ENCODE measurements around the gene AOPEP.

The AOPEP gene

GRCh38 chr9:94911986-94912635, 185.6 kb downstream of the AOPEP start:
- TF ChIP-seq, protein P1, sequence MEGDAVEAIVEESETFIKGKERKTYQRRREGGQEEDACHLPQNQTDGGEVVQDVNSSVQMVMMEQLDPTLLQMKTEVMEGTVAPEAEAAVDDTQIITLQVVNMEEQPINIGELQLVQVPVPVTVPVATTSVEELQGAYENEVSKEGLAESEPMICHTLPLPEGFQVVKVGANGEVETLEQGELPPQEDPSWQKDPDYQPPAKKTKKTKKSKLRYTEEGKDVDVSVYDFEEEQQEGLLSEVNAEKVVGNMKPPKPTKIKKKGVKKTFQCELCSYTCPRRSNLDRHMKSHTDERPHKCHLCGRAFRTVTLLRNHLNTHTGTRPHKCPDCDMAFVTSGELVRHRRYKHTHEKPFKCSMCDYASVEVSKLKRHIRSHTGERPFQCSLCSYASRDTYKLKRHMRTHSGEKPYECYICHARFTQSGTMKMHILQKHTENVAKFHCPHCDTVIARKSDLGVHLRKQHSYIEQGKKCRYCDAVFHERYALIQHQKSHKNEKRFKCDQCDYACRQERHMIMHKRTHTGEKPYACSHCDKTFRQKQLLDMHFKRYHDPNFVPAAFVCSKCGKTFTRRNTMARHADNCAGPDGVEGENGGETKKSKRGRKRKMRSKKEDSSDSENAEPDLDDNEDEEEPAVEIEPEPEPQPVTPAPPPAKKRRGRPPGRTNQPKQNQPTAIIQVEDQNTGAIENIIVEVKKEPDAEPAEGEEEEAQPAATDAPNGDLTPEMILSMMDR (IDR thresholded peaks at IDR 0.05; ENCODE audit: borderline replicate concordance, insufficient read depth, low read depth, low read length): no peak
- no peak overlapping the region for H3K4me3 ChIP-seq (ENCODE audit: low read depth, low read length)

GRCh38 chr9:94912700-94913249, 186.3 kb downstream of the AOPEP start:
- TF ChIP-seq, protein P1 (IDR thresholded peaks at IDR 0.05; ENCODE audit: borderline replicate concordance, insufficient read depth, low read depth, low read length): no peak
- H3K4me3 ChIP-seq (ENCODE audit: low read depth, low read length): no peak overlapping the region

DNA sequence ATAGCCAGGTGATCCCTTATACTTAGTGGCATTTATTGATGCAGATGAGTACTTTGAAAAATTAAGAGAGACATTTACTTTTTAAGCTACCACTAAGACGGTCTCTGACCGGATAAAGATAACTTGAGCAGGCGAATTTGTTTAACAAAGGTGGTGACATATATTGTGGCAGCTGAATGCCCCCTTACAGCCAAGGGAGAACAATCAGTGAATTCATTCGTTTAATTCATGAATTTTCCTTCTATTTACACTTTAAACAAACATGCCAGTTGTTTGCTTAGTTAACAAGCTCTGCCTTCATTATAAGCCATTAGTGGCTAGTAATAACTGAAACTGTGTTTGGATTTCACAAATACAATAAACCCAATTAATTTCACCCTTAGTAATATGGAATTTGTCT, 187.1 kb downstream of the AOPEP start:
- H3K4me3 ChIP-seq (ENCODE audit: low read depth, low read length): no peak overlapping the region
- TF ChIP-seq, protein P1 (IDR thresholded peaks at IDR 0.05; ENCODE audit: borderline replicate concordance, insufficient read depth, low read depth, low read length): no peak

DNA sequence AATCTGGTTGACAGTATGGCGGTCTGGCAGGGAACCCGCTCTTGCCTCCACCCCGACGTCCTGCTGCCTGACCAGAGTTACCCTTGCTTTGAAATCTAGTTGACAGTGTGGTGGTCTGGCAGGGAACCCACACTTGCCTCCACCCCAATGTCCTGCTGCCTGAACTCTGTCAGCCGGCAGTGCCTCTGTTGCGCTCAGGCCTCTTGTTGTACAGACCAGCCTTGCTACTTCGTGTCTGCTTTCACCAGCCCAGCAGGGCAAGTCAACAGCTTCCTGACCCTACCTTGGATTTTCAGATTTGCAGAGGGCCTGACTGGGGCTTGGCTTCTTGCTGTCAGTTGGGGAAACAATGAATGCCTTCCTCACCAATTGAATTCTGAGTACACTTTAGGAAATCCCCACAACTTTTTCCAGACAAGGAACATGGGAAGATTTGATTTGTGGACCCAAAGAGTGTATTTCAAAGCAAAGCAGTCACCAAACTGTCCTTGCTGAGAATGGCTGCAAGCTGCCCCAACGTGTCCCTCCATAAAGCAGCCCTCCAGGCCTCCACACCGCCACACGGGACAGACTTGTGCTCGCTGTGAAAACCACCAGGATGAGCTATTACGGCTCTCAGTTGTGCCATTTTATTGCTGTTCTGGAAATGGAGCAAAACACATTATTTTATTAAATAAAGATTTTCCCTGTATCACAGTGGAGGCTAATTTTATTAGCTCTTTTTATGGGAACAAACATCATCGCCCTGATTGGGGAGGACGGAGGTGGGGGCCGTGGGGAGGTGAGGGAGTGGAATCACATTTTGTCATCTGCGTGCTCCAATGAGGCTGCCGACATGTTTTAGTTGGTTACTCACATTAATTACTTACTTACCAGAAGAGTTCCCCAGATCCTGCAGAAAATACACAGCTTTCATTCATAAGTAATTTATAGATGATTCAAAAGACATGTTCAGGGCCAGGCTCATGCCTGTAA, 189.3 kb downstream of the AOPEP start:
- no peak overlapping the region for H3K4me3 ChIP-seq (ENCODE audit: low read depth, low read length)
- TF ChIP-seq, protein P1 (IDR thresholded peaks at IDR 0.05; ENCODE audit: borderline replicate concordance, insufficient read depth, low read depth, low read length): no peak

DNA sequence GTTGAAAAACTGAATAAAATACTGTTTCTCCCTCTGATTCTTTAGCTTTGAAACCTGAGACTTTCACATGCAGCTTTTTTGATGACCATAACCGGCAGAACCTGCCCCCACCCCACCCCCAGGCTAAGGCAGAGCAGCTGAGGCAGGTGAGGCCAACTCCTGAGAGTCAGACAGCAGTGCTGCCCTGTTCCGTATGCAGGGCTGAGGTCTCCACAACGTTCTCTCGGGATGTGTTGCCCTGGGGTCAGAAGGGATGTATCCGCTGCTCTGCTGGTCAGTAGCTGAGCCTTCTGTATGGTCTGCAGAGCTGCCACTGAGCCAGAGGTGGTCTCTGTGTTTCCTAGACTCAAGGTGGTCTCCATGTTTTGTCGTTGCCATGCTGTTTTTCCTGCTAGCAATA, 190.5 kb downstream of the AOPEP start:
- H3K4me3 ChIP-seq (ENCODE audit: low read depth, low read length): no peak overlapping the region
- TF ChIP-seq, protein P1 (IDR thresholded peaks at IDR 0.05; ENCODE audit: borderline replicate concordance, insufficient read depth, low read depth, low read length): no peak

DNA sequence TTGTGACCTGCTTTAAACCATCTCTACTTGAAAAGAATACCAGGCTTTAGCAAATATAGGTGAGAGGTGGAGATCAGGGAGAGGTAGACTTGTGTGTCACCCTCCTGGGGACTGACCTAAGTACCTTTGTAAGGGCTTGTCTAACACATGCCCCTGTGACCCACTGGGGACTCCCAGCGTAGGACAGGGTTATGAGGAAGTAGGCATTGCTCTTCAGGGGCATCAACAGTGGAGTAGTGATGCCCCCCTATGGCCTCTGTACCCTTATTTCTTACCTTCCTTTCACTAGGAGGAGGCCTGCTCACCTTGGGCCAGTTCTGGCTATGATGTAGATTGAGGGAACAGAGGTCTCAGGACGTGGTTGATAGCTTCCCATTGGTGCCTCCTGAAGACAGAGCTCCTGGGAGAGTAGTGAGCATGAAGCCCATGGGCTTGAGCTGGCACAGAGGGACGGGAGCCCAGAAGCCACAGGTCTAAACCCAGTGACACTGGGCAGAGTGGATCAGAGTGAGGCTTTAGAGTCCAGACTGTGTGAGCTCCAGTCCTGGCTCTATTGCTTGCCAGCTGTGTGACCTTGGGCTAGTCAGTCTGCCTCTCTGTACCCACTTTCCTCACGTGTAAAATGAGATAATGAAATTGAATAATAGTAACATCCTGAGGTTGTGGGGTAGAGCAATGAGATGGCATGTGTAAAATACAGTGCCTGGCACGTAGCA, 191.7 kb downstream of the AOPEP start:
- no peak overlapping the region for H3K4me3 ChIP-seq (ENCODE audit: low read depth, low read length)
- TF ChIP-seq, protein P1 (IDR thresholded peaks at IDR 0.05; ENCODE audit: borderline replicate concordance, insufficient read depth, low read depth, low read length): peak; percentile 26; the same call in 1 of the 2 replicates

Measured in GM12875 (cell line).